GM21529 (cell line): Measurements from ENCODE around the gene FLOT1.

ENCODE experiments used
- ATAC-seq: cut with Tn5 transposase; IDR thresholded peaks from one replicate; pipeline ENCODE4 v1.9.1; 2021; ENCODE audit not compliant: unreplicated experiment

Gene FLOT1

GRCh38 chr6:30683183-30683979 lies 59.1 kb downstream of the FLOT1 start:
- no peak for ATAC-seq

GRCh38 chr6:30682143-30683117 lies 60.1 kb downstream of the FLOT1 start:
- ATAC-seq = peak; percentile 38

GRCh38 chr6:30681766-30682142 lies 60.7 kb downstream of the FLOT1 start:
- ATAC-seq = no peak

- ATAC-seq = no peak
Observed at GRCh38 chr6:30679765-30680535, 62.5 kb downstream of the FLOT1 start.

- ATAC-seq = no peak
Observed at GRCh38 chr6:30678964-30679726, 63.3 kb downstream of the FLOT1 start.
